ENCODE measurements around the gene NKX2-4. TPM values are rescaled to one million over a fixed set of nuclear protein-coding genes. Genes with fewer than 3 reads are reported as not detected.

The NKX2-4 gene
- total and polyA plus RNA-seq, 12 donors: 0.14 TPM; not detected in 11

GRCh38 chr20:21436205-21436604 lies 38.9 kb upstream of the NKX2-4 start:
- WGBS, 4 donors: 46 to 59% (median 51%) methylated on average over 4 of the region's 4 CpGs
- peaks cover 15% of the 10 kb centered on the region for H3K27me3 ChIP-seq
- no peak overlapping the region for H3K4me3 ChIP-seq
- no peak overlapping the region for H3K27ac ChIP-seq
- no peaks in the 10 kb centered on the region for H3K9me3 ChIP-seq (replicated peaks in 1 of 3)
- intact Hi-C loops (cut with DNase I): no loop called here
- DNase-seq: no peak
- no peak for TF ChIP-seq POLR2A (IDR thresholded peaks at IDR 0.05)
- TF ChIP-seq, protein P1, sequence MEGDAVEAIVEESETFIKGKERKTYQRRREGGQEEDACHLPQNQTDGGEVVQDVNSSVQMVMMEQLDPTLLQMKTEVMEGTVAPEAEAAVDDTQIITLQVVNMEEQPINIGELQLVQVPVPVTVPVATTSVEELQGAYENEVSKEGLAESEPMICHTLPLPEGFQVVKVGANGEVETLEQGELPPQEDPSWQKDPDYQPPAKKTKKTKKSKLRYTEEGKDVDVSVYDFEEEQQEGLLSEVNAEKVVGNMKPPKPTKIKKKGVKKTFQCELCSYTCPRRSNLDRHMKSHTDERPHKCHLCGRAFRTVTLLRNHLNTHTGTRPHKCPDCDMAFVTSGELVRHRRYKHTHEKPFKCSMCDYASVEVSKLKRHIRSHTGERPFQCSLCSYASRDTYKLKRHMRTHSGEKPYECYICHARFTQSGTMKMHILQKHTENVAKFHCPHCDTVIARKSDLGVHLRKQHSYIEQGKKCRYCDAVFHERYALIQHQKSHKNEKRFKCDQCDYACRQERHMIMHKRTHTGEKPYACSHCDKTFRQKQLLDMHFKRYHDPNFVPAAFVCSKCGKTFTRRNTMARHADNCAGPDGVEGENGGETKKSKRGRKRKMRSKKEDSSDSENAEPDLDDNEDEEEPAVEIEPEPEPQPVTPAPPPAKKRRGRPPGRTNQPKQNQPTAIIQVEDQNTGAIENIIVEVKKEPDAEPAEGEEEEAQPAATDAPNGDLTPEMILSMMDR (IDR thresholded peaks at IDR 0.05): no peak
- no peaks in the 10 kb centered on the region for H3K4me1 ChIP-seq (replicated peaks in 1 of 2)
- H3K36me3 ChIP-seq (replicated peaks in 1 of 2): no peaks in the 10 kb centered on the region

GRCh38 chr20:21435576-21435975 lies 38.2 kb upstream of the NKX2-4 start:
- no peak for DNase-seq
- WGBS, 4 donors: 22 to 36% (median 34%) methylated on average over 3 of the region's 3 CpGs

GRCh38 chr20:21433329-21433890 lies 36.1 kb upstream of the NKX2-4 start:
- Histone ChIP-seq H3K4me1 (replicated peaks in 1 of 2) (no peaks in the 10 kb centered on the region), H3K27ac (no peak overlapping the region), H3K9me3 (replicated peaks in 1 of 3) (no peaks in the 10 kb centered on the region), H3K36me3 (replicated peaks in 1 of 2) (no peaks in the 10 kb centered on the region), H3K27me3 (peaks cover 15% of the 10 kb centered on the region), H3K4me3 (no peak overlapping the region)
- no peak for DNase-seq
- TF ChIP-seq POLR2A (IDR thresholded peaks at IDR 0.05): no peak
- TF ChIP-seq, protein P1 (IDR thresholded peaks at IDR 0.05): no peak
- WGBS, 4 donors: 64 to 78% (median 69%) methylated on average over 2 of the region's 2 CpGs
- intact Hi-C loops (cut with DNase I): no loop called here

More at GRCh38 chr20:21435576-21435975, 38.2 kb upstream of the NKX2-4 start:
- H3K9me3 ChIP-seq (replicated peaks in 1 of 3): no peaks in the 10 kb centered on the region
- no peaks in the 10 kb centered on the region for H3K36me3 ChIP-seq (replicated peaks in 1 of 2)
- H3K27me3 ChIP-seq: peaks cover 15% of the 10 kb centered on the region
- intact Hi-C loops (cut with DNase I): no loop called here
- no peak overlapping the region for H3K27ac ChIP-seq
- TF ChIP-seq, protein P1 (IDR thresholded peaks at IDR 0.05): no peak
- no peak for TF ChIP-seq POLR2A (IDR thresholded peaks at IDR 0.05)
- H3K4me3 ChIP-seq: no peak overlapping the region
- no peaks in the 10 kb centered on the region for H3K4me1 ChIP-seq (replicated peaks in 1 of 2)

DNA sequence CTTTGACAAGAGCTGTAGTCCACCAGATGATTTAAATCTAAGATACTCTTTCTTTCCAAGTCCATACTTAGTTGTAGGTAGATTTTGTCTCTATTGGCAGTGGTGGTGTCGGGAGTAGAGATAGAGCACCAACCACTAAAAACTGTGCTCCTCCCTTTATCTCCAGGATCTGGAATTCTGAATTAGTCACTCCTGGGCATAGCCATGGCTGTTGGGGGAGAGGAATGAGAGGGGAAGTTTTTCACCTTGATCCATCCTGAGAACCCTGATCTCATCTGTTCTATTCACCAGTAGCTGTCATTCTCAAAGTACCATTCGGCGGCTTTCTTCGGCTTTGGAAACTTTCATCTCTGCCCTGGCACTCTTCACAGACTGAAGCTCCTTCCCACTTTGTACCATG lies 35.6 kb upstream of the NKX2-4 start:
- TF ChIP-seq, protein P1 (IDR thresholded peaks at IDR 0.05): no peak
- TF ChIP-seq POLR2A (IDR thresholded peaks at IDR 0.05): no peak
- Histone ChIP-seq H3K4me3 (no peak overlapping the region), H3K27me3 (peaks cover 15% of the 10 kb centered on the region), H3K4me1 (replicated peaks in 1 of 2) (no peaks in the 10 kb centered on the region), H3K36me3 (replicated peaks in 1 of 2) (no peaks in the 10 kb centered on the region), H3K27ac (no peak overlapping the region), H3K9me3 (replicated peaks in 1 of 3) (no peaks in the 10 kb centered on the region)
- DNase-seq: no peak
- 85 to 93% (median 91%) methylated on average over 4 of the region's 4 CpGs for WGBS, 4 donors
- intact Hi-C loops (cut with DNase I): no loop called here
